Muscle layer of duodenum (tissue), 2 donors: Measurements from ENCODE around the gene ZNF354C.
A peak's percentile ranks its signal among the peaks of the same experiment; 100 is the strongest.

Experiments used
- H3K27ac ChIP-seq: one replicate; pipeline ENCODE4 v1.7.0; 2013; ENCODE audit warnings: mild to moderate bottlenecking, low read length
- H3K27me3 ChIP-seq: one replicate; pipeline ENCODE4 v1.7.0; 2013; ENCODE audit warnings: low read depth, mild to moderate bottlenecking, control low read depth, low read length
- H3K36me3 ChIP-seq, 2 donors: one replicate each; pipeline ENCODE4 v1.7.0; 2013; ENCODE audit warnings: low read length in 2 of 2, control low read depth in 1 of 2, mild to moderate bottlenecking in 1 of 2; ENCODE audit not compliant: insufficient read depth in 2 of 2, control insufficient read depth in 1 of 2
- H3K4me1 ChIP-seq, 2 donors: one replicate each; pipeline ENCODE4 v1.7.0; 2013; ENCODE audit warnings: low read length in 2 of 2, mild to moderate bottlenecking in 2 of 2, control low read depth in 1 of 2, moderate library complexity in 1 of 2; ENCODE audit not compliant: insufficient read depth in 2 of 2, control insufficient read depth in 1 of 2
- H3K4me3 ChIP-seq, 2 donors: one replicate each; pipeline ENCODE4 v1.7.0; 2013; ENCODE audit warnings: low read length in 2 of 2, low read depth in 1 of 2, mild to moderate bottlenecking in 1 of 2
- H3K9me3 ChIP-seq, 2 donors: one replicate each; pipeline ENCODE4 v1.7.0; 2013; ENCODE audit warnings: low read length in 2 of 2, control low read depth in 1 of 2, mild to moderate bottlenecking in 1 of 2; ENCODE audit not compliant: control insufficient read depth in 1 of 2
- donor health status: healthy.

ZNF354C gene

DNA sequence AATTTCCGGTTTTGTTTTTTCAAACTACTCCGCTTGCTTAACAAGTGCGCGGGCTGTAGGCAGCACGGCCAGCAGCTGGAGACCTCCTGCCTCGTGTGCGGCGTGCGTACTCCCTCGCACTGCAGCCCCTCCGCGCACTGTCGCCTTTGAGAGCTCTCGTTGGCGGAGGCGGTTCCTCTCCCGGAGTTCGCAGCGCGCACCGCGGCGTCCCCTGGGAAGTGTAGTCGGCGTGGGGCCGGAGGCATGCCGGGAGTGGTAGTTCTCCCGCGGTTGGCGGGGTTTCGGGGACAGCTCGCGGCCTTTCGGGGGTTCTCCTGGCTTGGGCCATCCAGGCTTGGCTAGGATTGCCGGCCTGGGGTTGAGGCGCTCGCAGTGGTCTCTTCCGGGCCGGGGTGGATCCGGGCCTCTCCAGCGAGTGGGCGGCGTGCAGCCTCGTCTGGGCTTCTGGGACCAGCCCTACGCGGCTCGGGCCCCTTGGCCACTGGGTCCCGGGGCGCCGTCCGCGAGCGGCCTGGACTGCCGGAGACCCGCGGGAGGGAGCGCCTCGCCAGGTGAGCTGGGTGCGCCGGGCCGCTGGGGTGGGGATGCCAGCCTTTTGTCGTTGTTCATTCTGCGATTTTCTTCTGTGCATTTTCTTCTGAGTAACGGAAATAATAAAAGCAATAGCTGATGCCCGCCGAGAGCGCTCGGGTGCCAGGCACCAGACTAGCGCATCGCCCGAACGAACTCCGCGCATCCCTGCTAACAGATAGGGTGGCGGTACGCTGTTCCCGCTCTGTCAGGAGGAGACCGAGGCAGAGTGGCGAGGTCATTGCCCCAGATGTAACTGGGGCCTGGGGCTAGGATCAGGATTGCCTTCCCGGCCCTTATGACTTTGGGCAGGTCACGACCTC, at the start of gene ZNF354C:
Gene ZNF354C (plus strand): TSS at position 258 of the 893 bp plus-strand sequence. CDS start 1,696 bp downstream, outside the sequence.
- peaks cover 0 to 16% of the 10 kb centered on the region in 2 donors for H3K4me1 ChIP-seq
- H3K9me3 ChIP-seq, result peaks cover 0 to 5% of the 10 kb centered on the region in 2 donors
- peaks cover 5 to 26% of the 10 kb centered on the region in 2 donors for H3K36me3 ChIP-seq
- H3K27ac ChIP-seq, result peak within 1 kb of the TSS; percentile 35
- H3K27me3 ChIP-seq, result no peaks in the 10 kb centered on the region
- peak within 1 kb of the TSS; percentile 78 to 84 for H3K4me3 ChIP-seq

DNA sequence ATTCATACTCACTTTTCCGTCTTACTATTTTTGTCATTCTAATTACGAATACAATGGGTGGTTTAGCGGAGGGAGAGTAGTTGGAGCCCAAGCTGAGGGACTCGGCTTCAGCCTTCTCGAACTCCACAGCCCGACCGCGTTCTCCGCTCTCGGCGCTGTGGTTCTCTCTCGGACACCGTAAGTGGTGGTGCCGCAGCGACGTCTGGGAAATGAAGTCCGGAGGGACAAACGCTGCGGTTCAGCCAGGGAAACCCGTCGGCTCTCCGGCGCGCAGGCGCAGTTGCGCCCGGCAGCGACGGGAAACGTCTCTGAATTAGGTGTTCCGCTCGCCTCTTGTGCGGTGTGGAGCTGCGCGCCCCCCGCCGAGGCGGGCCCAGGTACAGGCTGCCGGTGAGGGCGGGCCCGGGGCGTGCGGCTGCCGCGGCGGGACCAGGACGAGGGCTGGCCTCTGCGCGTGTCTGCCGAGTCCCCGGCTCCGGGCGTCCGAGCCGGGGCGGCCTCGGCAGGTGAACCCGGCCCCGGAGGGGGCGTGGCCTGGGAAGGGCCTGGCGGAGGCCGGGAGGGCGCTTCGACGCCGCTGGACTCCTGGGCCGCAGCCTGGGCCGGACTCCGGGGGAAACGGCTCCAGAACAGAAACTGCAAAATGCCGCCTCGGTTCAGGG, 36.5 kb upstream of the ZNF354C start, which contains the start of gene ZNF879:
Gene ZNF879 (plus strand): TSS at position 277 of the 662 bp plus-strand sequence. CDS start 1,201 bp downstream, outside the sequence.
- Histone ChIP-seq H3K36me3 (peaks cover 19 to 25% of the 10 kb centered on the region in 2 donors), H3K27me3 (no peaks in the 10 kb centered on the region), H3K4me3 (peak within 1 kb of the TSS; percentile 69 to 74), H3K9me3 (peaks cover 20 to 24% of the 10 kb centered on the region in 2 donors), H3K27ac (peak within 1 kb of the TSS; percentile 72), H3K4me1 (peaks cover 3 to 8% of the 10 kb centered on the region in 2 donors)

DNA sequence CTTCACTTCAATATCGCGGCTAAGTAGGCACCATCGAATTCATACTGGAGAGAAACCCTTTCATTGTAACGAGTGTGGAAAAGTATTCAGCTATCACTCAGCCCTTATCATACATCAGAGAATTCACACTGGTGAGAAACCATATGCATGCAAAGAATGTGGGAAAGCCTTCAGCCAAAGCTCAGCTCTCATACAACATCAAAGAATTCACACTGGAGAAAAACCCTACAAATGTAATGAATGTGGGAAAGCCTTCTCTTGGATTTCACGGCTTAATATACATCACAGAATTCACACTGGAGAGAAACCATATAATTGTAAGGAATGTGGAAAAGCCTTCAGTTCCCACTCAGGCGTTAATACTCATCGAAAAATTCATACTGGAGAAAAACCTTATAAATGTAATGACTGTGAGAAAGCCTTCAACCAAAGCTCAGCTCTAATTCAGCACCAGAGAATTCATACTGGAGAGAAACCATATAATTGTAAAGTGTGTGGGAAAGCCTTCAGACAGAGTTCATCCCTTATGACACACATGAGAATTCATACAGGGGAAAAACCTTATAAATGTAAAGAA, 27.1 kb upstream of the ZNF354C start:
- H3K9me3 ChIP-seq, result peaks cover 76 to 96% of the 10 kb centered on the region in 2 donors
- no peaks in the 10 kb centered on the region for H3K4me1 ChIP-seq

DNA sequence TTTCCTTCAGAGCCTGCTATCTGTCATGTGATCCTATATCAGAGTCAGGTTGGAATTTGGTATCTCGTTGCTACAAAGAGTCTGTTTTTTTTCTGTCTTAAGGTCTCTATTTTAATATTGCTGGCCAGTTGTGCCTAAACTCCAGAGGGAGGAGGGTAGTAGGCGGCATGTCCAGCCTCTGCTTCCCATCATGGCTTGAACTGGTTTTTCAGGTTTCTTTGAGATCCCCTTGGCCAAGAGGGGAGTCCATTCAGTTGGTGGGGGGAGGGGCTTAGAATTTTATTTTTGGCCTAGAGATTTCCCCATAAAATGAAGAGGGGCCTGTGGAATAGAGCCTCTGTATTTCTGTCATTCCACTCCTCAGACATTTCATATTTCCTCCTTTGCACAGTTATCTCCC, 15.4 kb upstream of the ZNF354C start:
- Histone ChIP-seq H3K27ac (no peak overlapping the region), H3K36me3 (no peaks in the 10 kb centered on the region), H3K4me3 (no peak overlapping the region), H3K4me1 (no peaks in the 10 kb centered on the region), H3K27me3 (no peaks in the 10 kb centered on the region), H3K9me3 (peaks cover 6 to 34% of the 10 kb centered on the region in 2 donors)

More for the DNA sequence above, 27.1 kb upstream of the ZNF354C start:
- H3K4me3 ChIP-seq, result peak overlapping the region; percentile 3 to 51
- no peak overlapping the region for H3K27ac ChIP-seq
- peaks cover 40 to 62% of the 10 kb centered on the region in 2 donors for H3K36me3 ChIP-seq
- H3K27me3 ChIP-seq, result no peaks in the 10 kb centered on the region

DNA sequence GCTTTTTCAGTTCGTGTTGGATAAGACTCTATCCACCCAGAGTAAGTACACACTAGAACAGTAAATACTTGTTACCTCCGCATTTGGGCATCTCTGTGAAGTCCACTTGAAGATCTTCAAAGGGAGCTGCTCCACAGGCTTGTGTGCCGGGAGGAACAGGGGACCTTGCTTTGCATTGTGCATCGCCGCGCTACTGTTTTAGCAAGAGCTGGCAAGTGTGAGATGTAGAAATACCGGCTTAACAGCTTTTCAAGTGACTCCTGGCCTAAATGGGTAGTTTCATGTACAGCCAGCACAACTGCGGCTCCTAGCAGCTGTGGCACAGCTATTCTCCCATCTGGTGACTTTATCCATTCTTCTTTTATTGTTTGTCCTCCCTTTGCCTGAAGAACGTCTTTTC, 8.4 kb upstream of the ZNF354C start:
- Histone ChIP-seq H3K36me3 (no peaks in the 10 kb centered on the region), H3K27me3 (no peaks in the 10 kb centered on the region), H3K9me3 (peaks cover 0 to 19% of the 10 kb centered on the region in 2 donors), H3K27ac (no peak overlapping the region), H3K4me3 (no peak overlapping the region), H3K4me1 (no peaks in the 10 kb centered on the region)

DNA sequence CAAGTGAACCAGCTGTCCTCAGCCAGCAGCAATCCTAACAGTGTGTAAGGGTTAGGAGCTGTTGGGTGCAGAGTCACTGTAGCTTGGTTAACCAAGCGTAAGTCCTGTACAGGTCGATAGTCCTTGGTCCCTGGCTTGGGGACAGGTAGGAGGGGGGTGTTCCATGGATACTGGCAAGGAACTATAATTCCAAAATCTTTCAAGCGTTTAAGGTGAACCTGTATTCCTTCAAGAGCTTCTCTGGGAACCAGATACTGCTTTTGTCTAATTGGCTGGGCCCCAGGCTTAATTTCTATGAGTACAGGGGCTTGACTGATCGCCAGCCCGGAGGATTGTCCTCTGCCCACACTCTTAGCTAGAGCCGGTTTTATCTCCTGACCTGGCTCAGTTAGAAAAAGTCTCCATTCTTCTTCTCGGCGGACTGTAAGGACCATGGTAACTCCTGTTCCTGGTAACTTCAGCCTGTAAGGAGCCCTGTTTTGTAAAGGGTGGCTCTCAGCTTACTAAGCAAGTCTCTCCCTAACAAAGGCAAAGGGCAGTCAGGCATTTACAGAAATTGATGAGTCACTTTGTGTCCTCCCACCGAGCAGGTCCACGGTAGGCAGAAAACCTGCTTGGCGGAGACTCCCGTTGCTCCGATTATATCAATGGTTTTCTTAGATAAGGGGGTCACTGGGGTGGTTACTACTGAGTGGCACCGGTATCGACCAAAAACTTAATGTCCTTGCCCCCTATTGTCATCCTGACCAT, 6.0 kb upstream of the ZNF354C start:
- H3K9me3 ChIP-seq, result peaks cover 0 to 15% of the 10 kb centered on the region in 2 donors
- no peaks in the 10 kb centered on the region for H3K36me3 ChIP-seq
- no peak overlapping the region for H3K4me3 ChIP-seq
- H3K4me1 ChIP-seq, result no peaks in the 10 kb centered on the region
- no peak overlapping the region for H3K27ac ChIP-seq
- H3K27me3 ChIP-seq, result no peaks in the 10 kb centered on the region

DNA sequence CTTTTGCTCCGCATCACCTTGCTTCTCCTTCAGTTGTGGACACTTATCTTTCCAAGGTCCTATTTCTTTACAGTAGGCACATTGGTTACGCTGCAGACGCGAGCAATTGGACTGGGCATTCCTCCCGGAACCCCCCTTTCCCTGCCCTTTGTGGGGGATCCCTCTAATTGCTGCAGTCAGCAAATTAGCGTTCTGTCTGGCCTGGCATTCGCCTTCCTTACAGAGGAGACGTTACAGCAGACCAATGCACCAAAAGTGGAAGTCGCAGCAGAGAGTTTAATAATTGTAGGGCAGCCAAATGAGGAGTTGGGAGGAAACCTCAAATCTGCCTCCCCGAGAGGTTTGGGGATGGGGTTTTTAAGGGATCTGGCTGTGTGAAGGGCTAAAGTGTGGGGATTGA, 5.3 kb upstream of the ZNF354C start:
- peaks cover 0 to 8% of the 10 kb centered on the region in 2 donors for H3K9me3 ChIP-seq
- no peaks in the 10 kb centered on the region for H3K4me1 ChIP-seq
- H3K36me3 ChIP-seq, result no peaks in the 10 kb centered on the region
- no peak overlapping the region for H3K4me3 ChIP-seq
- no peaks in the 10 kb centered on the region for H3K27me3 ChIP-seq
- no peak overlapping the region for H3K27ac ChIP-seq

DNA sequence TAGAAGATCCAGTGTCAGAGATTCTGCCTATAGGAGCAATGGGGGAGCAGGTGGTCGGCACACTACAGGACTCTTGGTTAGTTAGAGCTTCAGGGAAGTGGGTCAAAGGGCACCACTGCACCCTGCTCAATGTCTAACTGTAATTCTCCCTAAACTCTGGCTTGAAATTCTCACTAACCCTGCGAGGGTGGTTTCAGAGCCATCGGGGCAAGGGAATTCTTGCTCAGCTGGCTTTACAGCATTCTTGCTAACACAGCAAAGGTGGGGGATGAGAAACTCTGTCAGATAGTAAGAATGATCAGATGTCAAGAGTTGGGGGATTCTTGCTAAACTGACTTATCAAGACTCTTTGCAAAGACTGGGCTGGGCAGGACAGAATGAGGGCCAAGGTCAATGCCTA, 4.7 kb upstream of the ZNF354C start:
- Histone ChIP-seq H3K4me1 (no peaks in the 10 kb centered on the region), H3K27ac (no peak overlapping the region), H3K36me3 (no peaks in the 10 kb centered on the region), H3K27me3 (no peaks in the 10 kb centered on the region), H3K9me3 (peaks cover 0 to 8% of the 10 kb centered on the region in 2 donors), H3K4me3 (no peak overlapping the region)

DNA sequence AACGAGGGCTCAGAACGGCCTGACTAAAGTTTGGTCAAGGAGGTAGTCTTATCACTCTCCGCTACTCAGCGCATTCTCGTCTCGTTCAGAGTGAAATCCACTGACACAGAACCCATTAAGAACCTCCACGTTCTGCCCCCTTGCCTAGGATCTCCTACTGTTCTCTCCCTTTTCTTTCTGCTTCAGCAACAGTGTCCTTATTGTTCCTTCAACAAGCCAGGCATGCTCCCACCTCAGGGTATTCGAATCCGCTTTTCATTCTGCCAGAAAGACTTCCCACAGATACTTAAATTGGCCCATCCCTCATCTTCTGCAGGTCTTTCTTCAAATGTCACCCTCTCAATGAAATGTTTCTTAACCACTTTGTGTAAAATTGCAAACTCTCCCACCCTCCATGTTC, 4.3 kb upstream of the ZNF354C start:
- peaks cover 0 to 3% of the 10 kb centered on the region in 2 donors for H3K4me1 ChIP-seq
- no peak overlapping the region for H3K4me3 ChIP-seq
- H3K27ac ChIP-seq, result no peak overlapping the region
- H3K36me3 ChIP-seq, result no peaks in the 10 kb centered on the region
- no peaks in the 10 kb centered on the region for H3K27me3 ChIP-seq
- peaks cover 0 to 8% of the 10 kb centered on the region in 2 donors for H3K9me3 ChIP-seq

DNA sequence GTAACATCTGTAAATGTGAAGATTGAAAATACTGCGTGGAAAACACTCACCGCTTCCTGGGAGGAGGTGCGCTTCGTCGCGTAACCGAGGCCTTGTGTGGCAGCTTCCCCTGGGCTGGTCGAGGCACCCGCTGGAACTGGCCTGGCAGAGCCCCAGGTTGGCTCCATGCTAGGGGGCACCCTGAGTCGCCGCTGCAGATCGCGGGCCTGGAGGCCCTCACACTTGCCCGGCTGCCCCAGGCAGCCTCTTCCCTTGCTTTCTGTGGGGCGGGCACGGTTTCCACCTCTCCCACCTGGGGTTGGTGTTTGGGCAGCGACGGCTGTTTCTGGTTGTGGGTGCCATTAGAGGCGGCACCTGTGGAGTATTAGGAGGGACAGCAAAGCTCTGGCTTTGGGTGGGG, 852 bp downstream of the ZNF354C start:
- H3K4me1 ChIP-seq, result peaks cover 0 to 16% of the 10 kb centered on the region in 2 donors
- peaks cover 9 to 32% of the 10 kb centered on the region in 2 donors for H3K36me3 ChIP-seq
- no peak overlapping the region for H3K27ac ChIP-seq
- no peaks in the 10 kb centered on the region for H3K27me3 ChIP-seq
- H3K9me3 ChIP-seq, result peaks cover 5 to 6% of the 10 kb centered on the region in 2 donors
- H3K4me3 ChIP-seq, result peak overlapping the region; percentile 78 to 84
